Measurements from ENCODE around the gene ZNF574.
A peak's percentile ranks its signal among the peaks of the same experiment; 100 is the strongest.
"Not testable (repeated sequence)": the region's sequence is repeated elsewhere in the genome, so short reads cannot be mapped to it uniquely, and the experiment has no call there.

Gene ZNF574

GRCh38 chr19:42075616-42076379 is at the start of gene ZNF574:
ZNF574 (plus strand) TSS chr19:42076166; CDS start chr19:42078607, 2,441 bp downstream.
- peak; percentile 86 to 97 (median 96) for DNase-seq (ENCODE audit: low read depth in 3 of 3)

- DNase-seq (ENCODE audit: low read depth in 3 of 3), result no peak
These were observed 47.4 kb upstream of the ZNF574 start for GRCh38 chr19:42028304-42029216.

GRCh38 chr19:42030645-42031440 is 45.1 kb upstream of the ZNF574 start:
- DNase-seq (ENCODE audit: low read depth in 3 of 3), result no peak

GRCh38 chr19:42032431-42032830 is 43.5 kb upstream of the ZNF574 start:
- no peak for DNase-seq (ENCODE audit: low read depth in 3 of 3)

- DNase-seq (ENCODE audit: low read depth in 3 of 3), result no peak
These were observed 42.6 kb upstream of the ZNF574 start for GRCh38 chr19:42033413-42033812.

GRCh38 chr19:42034640-42035391 is 41.1 kb upstream of the ZNF574 start:
- DNase-seq (ENCODE audit: low read depth in 3 of 3), result peak; percentile 16 to 44 (median 30)

GRCh38 chr19:42037649-42038048 is 38.3 kb upstream of the ZNF574 start:
- no peak for DNase-seq (ENCODE audit: low read depth in 3 of 3)

GRCh38 chr19:42038666-42039065 is 37.3 kb upstream of the ZNF574 start:
- DNase-seq (ENCODE audit: low read depth in 3 of 3), result no peak

- DNase-seq (ENCODE audit: low read depth in 3 of 3), result no peak
These were observed 35.9 kb upstream of the ZNF574 start for GRCh38 chr19:42040031-42040430.

GRCh38 chr19:42040491-42040890 is 35.5 kb upstream of the ZNF574 start:
- DNase-seq (ENCODE audit: low read depth in 3 of 3), result not testable (repeated sequence)

- no peak for DNase-seq (ENCODE audit: low read depth in 3 of 3)
These were observed 33.4 kb upstream of the ZNF574 start for GRCh38 chr19:42042455-42043170.

- no peak for DNase-seq (ENCODE audit: low read depth in 3 of 3)
These were observed 30.4 kb upstream of the ZNF574 start for GRCh38 chr19:42045575-42045974.

GRCh38 chr19:42048992-42049391 is 27.0 kb upstream of the ZNF574 start:
- DNase-seq (ENCODE audit: low read depth in 3 of 3), result no peak

- DNase-seq (ENCODE audit: low read depth in 3 of 3), result no peak
These were observed 24.5 kb upstream of the ZNF574 start for GRCh38 chr19:42051166-42052115.

GRCh38 chr19:42052241-42052863 is 23.6 kb upstream of the ZNF574 start:
- DNase-seq (ENCODE audit: low read depth in 3 of 3), result no peak

- DNase-seq (ENCODE audit: low read depth in 3 of 3), result no peak
These were observed 22.7 kb upstream of the ZNF574 start for GRCh38 chr19:42053037-42053935.

- DNase-seq (ENCODE audit: low read depth in 3 of 3), result no peak
These were observed 21.8 kb upstream of the ZNF574 start for GRCh38 chr19:42054205-42054604.

- DNase-seq (ENCODE audit: low read depth in 3 of 3), result no peak
These were observed 18.1 kb upstream of the ZNF574 start for GRCh38 chr19:42057846-42058245.
